ENCODE results near the gene C4orf17.

DNA sequence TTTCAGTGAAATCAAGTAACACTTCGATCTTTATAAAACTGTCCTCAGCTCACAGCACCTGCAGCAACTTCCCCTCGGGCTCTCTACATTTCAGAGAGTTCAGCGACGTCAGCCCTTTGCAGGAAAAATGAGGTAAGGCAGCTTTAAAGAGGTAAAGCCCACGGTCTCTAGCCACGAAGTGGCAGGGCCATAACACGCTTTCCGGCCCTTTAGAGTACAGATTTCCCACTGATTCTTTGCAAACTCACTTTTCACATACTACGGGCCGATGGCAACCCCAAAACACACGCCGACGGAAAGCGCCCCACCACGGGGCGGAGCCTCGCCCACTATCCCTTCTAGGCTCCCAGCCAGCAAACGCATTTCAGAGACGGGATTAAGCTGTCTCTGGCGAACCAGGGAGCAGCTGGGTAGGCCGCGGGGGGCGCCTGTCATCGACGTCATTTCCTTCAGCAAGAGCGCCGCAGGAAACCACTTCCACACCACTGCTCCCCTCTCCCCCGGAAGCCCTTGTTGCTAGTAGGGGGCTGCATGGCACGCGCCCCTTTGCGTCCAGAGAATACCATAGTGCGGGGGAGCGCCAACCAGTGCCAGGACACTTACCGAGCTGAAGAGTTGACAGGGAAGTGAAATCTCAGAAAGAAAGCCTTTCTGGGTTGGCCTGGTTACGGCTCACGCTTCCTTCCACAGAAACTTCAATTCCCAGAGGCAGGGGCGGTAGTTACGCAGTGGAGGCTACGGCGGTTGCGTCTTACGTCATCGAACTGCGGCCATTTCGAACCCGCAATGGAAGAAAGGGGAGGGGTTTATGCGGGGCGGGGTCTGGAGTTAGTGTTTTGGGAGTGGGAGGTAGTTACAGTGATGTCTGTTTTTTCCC lies 52.7 kb downstream of the C4orf17 start, which contains the start of gene TRMT10A:
- TF ChIP-seq, protein P1, sequence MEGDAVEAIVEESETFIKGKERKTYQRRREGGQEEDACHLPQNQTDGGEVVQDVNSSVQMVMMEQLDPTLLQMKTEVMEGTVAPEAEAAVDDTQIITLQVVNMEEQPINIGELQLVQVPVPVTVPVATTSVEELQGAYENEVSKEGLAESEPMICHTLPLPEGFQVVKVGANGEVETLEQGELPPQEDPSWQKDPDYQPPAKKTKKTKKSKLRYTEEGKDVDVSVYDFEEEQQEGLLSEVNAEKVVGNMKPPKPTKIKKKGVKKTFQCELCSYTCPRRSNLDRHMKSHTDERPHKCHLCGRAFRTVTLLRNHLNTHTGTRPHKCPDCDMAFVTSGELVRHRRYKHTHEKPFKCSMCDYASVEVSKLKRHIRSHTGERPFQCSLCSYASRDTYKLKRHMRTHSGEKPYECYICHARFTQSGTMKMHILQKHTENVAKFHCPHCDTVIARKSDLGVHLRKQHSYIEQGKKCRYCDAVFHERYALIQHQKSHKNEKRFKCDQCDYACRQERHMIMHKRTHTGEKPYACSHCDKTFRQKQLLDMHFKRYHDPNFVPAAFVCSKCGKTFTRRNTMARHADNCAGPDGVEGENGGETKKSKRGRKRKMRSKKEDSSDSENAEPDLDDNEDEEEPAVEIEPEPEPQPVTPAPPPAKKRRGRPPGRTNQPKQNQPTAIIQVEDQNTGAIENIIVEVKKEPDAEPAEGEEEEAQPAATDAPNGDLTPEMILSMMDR (IDR thresholded peaks at IDR 0.05), result peak; percentile 18
- TF ChIP-seq EZH2phosphoT487 (IDR thresholded peaks at IDR 0.05), result no peak
- no peak for TF ChIP-seq EZH2 (IDR thresholded peaks at IDR 0.05)

All from neural progenitor cell (in vitro differentiated cells).